GM12864 (cell line): ENCODE results near the gene MON1B.
A peak's percentile ranks its signal among the peaks of the same experiment; 100 is the strongest.

Experiments used
- DNase-seq: peaks from one replicate; pipeline ENCODE4 v3.0.0-alpha.2; 2011; ENCODE audit warnings: low read depth
- H3K4me3 ChIP-seq: 2 replicates; pipeline ENCODE4 v1.5.1; 2011; ENCODE audit warnings: mild to moderate bottlenecking, low read depth, low read length, control low read depth
- TF ChIP-seq, protein P1 (sequence below): IDR thresholded peaks from 2 replicates; pipeline ENCODE4 v1.5.1; 2011; ENCODE audit warnings: low read depth, mild to moderate bottlenecking, moderate library complexity, low read length, control low read depth, inconsistent platforms; ENCODE audit errors: missing control alignments

Gene MON1B

GRCh38 chr16:77166726-77167125, 24.3 kb upstream of the MON1B start:
- no peak overlapping the region for H3K4me3 ChIP-seq
- no peak for DNase-seq
- TF ChIP-seq, protein P1, sequence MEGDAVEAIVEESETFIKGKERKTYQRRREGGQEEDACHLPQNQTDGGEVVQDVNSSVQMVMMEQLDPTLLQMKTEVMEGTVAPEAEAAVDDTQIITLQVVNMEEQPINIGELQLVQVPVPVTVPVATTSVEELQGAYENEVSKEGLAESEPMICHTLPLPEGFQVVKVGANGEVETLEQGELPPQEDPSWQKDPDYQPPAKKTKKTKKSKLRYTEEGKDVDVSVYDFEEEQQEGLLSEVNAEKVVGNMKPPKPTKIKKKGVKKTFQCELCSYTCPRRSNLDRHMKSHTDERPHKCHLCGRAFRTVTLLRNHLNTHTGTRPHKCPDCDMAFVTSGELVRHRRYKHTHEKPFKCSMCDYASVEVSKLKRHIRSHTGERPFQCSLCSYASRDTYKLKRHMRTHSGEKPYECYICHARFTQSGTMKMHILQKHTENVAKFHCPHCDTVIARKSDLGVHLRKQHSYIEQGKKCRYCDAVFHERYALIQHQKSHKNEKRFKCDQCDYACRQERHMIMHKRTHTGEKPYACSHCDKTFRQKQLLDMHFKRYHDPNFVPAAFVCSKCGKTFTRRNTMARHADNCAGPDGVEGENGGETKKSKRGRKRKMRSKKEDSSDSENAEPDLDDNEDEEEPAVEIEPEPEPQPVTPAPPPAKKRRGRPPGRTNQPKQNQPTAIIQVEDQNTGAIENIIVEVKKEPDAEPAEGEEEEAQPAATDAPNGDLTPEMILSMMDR: no peak

DNA sequence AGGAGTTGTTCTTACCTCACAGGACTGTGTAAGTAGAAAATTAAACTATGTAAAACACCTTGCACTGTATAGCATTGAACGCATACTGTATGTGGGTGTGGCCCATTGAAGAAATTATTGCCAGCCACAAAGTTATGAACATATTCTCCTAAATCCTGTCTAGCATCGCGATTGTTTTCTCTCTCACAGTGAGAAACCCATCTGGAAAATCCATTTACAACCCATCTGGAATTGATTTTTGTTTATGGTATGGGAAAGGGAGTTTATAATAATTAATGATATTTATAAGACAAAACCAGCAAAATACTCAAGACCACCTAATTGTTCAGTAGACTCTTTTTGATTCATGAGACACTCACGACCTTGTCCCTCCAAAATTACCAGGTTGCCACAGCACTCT, 22.1 kb upstream of the MON1B start:
- no peak for DNase-seq
- no peak overlapping the region for H3K4me3 ChIP-seq
- TF ChIP-seq, protein P1: no peak

DNA sequence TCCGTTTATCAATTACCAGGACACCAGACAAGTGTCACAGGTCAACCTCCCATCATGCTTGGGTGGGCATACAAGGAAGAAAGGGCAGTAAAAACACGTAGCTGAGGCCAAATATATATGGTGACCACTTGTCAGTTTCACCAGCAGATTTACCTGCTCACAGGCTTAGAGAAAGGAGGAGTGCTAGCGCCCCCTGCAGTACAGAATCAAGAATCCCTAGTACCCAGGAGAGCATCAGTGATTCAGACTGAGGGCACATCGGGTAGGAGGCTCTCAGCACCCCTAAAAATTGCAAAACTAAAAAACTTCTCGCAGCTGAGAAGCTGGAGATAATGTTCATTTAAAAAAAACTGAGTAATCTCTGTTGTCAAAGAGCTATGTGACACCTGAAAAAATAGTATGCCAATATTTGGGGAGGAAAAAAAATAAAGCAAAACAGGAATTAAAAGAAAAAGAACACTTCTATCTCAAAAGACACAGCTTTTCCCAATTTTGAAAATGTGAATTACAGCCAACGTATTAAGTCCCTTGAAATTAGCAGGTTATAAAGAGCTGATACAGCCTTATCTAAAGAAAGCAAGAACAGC, 21.2 kb upstream of the MON1B start:
- peak; percentile 21 for DNase-seq
- H3K4me3 ChIP-seq: no peak overlapping the region
- TF ChIP-seq, protein P1: peak; percentile 79

DNA sequence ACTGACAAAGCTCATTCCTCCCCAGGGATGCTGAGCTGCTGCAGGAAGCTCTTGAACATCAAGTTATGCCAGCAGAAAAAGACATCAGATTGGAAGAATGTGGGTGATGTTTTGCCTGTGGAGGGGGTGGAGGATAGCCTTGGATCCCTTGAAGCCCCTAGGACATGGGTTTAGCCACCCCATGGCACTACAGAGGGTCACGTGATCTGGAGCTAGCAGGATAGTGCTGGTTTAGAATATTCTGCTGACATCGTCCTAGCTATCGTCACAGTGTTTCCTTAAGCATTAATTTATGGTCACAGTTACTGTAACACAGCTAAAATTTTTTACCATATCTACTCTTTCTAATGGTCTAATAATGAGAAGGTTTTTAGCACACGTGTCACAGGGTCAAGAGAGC, 20.2 kb upstream of the MON1B start:
- TF ChIP-seq, protein P1: no peak
- DNase-seq: no peak
- H3K4me3 ChIP-seq: no peak overlapping the region

GRCh38 chr16:77171745-77172635, 19.0 kb upstream of the MON1B start:
- TF ChIP-seq, protein P1: peak; percentile 68
- peak; percentile 21 for DNase-seq
- H3K4me3 ChIP-seq: no peak overlapping the region

- DNase-seq: no peak
- TF ChIP-seq, protein P1: no peak
- no peak overlapping the region for H3K4me3 ChIP-seq
Measured at GRCh38 chr16:77172951-77173350, 18.0 kb upstream of the MON1B start.
